Omental fat pad (tissue), 4 donors: ENCODE results near the gene TIRAP. TPM values are rescaled to one million over a fixed set of nuclear protein-coding genes. Genes with fewer than 3 reads are reported as not detected.

ENCODE experiments used
- ATAC-seq: fragments of 150-250 bp; one replicate; pipeline ENCODE4 v1.9.1; 2016; ENCODE audit warnings: mild to moderate bottlenecking, moderate library complexity; ENCODE audit not compliant: low FRiP score
- DNase-seq: peaks from one replicate; pipeline ENCODE4 v3.0.0-alpha.2; 2019; ENCODE audit warnings: low spot score
- CTCF ChIP-seq, 3 donors: fragments of 450-650 bp; IDR thresholded peaks; one replicate each; pipeline ENCODE4 v1.5.1; 2016 to 2017; ENCODE audit warnings: antibody characterized with exemption in 3 of 3, mild to moderate bottlenecking in 3 of 3, moderate library complexity in 2 of 3
- total RNA-seq, 4 donors: library from RNA; depleted of rRNA; stranded (reverse); fragments of >200 nt; gene quantifications; one replicate each; pipeline ENCODE4 v1.1.0, GENCODE V29; 2016

TIRAP gene
- total RNA-seq, 4 donors from 2014 or later, result 6.0 to 17.0 (median 8.5) TPM

GRCh38 chr11:126328938-126329643 is 46.2 kb downstream of the TIRAP start:
- no peak for TF ChIP-seq CTCF (IDR thresholded peaks at IDR 0.05)
- ATAC-seq, result no peak
- DNase-seq, result no peak

DNA sequence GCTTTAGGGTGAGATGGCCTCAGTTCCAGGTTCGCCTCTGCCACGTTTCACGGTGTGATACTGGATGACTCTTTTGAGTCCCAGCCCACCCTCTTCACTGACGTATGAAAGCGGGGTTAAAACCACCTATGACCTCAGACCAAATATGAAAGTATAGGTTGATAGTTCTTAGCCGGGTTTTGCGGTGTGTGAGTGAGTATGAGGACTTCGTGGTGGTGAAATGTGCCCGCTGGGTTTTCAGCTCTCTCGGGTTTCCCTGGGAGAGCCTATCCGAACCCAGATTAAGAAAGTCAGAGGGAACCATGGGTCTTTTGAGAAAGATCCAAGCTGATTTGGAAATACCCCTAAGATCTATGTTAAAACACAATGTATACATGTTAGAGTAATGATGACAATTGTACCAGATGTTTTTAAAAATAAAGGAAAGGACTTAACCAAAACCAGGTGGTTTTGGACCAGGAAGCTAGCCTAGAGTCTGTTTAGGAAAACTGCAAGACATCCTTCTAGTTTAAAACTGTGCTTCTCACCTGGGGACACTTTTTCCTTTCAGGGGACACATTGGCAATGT is 46.8 kb downstream of the TIRAP start:
- DNase-seq (no peak), ATAC-seq (no peak)
- TF ChIP-seq CTCF (IDR thresholded peaks at IDR 0.05), result no peak

DNA sequence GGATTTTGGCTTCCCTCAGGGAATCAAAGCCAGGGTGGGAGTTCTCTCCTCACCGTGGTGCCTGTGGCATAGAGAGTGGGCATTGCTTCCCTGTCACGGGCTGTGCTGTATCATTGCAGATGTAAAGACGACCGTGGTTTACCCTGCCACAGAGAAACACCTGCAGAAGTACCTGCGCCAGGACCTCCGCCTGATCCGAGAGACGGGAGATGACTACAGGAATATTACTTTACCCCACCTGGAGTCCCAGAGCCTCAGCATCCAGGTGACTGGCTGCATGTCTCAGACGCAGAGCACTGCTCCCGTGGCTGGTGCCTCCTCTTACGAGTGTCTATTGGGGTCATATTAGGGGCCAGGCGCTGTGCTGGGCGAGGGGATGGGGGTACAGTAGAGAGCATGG is 48.4 kb downstream of the TIRAP start:
- DNase-seq, result no peak
- no peak for ATAC-seq
- TF ChIP-seq CTCF (IDR thresholded peaks at IDR 0.05), result no peak

GRCh38 chr11:126332221-126332711 is 49.4 kb downstream of the TIRAP start:
- peak; percentile 58 for DNase-seq
- TF ChIP-seq CTCF (IDR thresholded peaks at IDR 0.05), result no peak
- peak; percentile 93 for ATAC-seq

DNA sequence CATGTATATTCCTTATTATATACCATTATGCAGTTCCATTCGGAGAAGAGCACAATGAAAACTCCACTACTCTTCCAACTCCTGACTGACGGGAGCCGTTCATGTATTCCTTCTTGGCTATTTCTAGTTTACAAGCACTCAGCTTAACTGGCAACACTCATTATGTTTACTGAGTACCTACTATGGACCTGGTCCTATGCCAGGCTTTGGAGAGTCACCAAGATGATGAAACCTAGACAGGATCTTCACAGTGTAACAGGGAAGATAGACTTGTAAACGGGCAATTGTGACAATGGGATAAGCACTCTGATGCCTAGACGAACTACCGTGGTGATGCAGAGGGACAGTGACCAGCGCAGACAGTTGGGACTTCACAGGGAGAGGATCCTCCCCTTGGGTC is 50.2 kb downstream of the TIRAP start:
- TF ChIP-seq CTCF (IDR thresholded peaks at IDR 0.05), result no peak
- ATAC-seq, result no peak
- no peak for DNase-seq

DNA sequence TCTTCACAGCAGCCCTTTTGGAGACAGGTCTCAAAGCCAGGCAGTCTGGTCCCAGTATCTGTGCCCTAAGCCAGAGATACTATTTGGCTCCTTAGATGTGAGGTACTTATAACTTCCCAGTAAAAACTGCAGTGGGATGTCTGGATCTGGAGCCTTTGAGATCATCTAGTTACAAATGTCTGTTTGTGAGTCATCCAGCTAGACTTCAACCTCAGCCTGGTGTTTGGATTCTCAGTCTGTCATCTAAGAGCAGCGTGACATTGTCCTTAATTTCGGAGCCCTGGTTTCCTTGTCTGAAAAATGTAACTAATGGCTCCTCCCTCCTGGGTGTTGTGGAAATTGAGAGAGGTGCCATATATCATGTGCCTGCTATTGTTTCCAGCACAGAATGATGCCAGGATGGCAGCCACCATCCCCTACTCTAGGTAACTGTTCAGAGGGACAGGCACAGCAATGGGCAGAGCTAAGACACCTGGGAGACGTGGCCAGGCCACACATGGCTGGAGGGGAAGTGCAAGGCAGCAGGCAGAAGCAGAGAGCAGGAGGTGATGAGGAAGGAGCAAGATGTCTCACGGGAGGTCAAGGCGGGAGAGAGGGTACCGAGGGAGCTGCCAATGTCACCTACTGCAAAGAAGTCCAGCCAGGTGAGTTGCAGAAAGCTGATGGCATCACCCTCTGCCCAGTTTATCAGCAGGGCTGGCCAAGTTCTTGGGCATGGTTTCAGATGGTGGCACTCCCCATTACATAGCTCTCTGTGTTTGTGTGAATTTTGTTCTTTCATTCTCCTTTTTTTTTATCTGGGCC is 52.0 kb downstream of the TIRAP start:
- DNase-seq (no peak), ATAC-seq (no peak)
- TF ChIP-seq CTCF (IDR thresholded peaks at IDR 0.05), result no peak
